ENCODE results near the gene LDLRAD1. TPM values are rescaled to one million over a fixed set of nuclear protein-coding genes. Genes with fewer than 3 reads are reported as not detected.
"Not testable (repeated sequence)": the region's sequence is repeated elsewhere in the genome, so short reads cannot be mapped to it uniquely, and the experiment has no call there.

Gene LDLRAD1
- total RNA-seq, 1 experiment from 2014 or later: not detected

- Mint-ChIP-seq H3K4me3 (no peak overlapping the region), H3K27ac (no peak overlapping the region), H3K36me3 (ENCODE audit: insufficient read depth in 1 of 3, low read depth in 3 of 3) (no peaks in the 10 kb centered on the region; a peak in 1 of 7 replicates), H3K27me3 (ENCODE audit: low read depth) (peaks cover 9% of the 10 kb centered on the region), H3K9me3 (peaks cover 8 to 11% of the 10 kb centered on the region in 2 experiments; a peak in 4 of 5 replicates), H3K4me1 (no peaks in the 10 kb centered on the region)
- H3T11ph ChIP-seq (ENCODE audit: low read length): no peak overlapping the region
- H3K79me1 ChIP-seq (ENCODE audit: insufficient read depth, low read depth, low read length, poor library complexity, severe bottlenecking): no peaks in the 10 kb centered on the region
- no peak overlapping the region for H2AFZ ChIP-seq (ENCODE audit: low read length)
- no peaks in the 10 kb centered on the region for H3K23me2 ChIP-seq (ENCODE audit: insufficient read length, low read depth, low read length, poor library complexity, severe bottlenecking)
- H4K91ac ChIP-seq (ENCODE audit: insufficient read length, low read depth, low read length): no peak overlapping the region
- H4K8ac ChIP-seq (replicated peaks; ENCODE audit: insufficient read length, low read depth, low read length): no peak overlapping the region
- no peaks in the 10 kb centered on the region for H4K20me1 ChIP-seq (ENCODE audit: control insufficient read depth, insufficient read depth, insufficient read length)
- H3K23ac ChIP-seq (ENCODE audit: insufficient read length, low read depth, low read length): no peak overlapping the region
- H3K14ac ChIP-seq (ENCODE audit: insufficient read depth, low read length): no peak overlapping the region
- no peak overlapping the region for H4K5ac ChIP-seq (ENCODE audit: insufficient read length, low read depth, low read length)
- no CpG with 5 or more reads among the region's 27 CpGs for WGBS (ENCODE audit: extremely low coverage, insufficient read length, low lambda C conversion rate)
- no peak overlapping the region for H2BK12ac ChIP-seq (ENCODE audit: insufficient read length, low read depth, low read length)
- H3K27me3 ChIP-seq (ENCODE audit: insufficient read depth, low read length): no peaks in the 10 kb centered on the region
- H3K4ac ChIP-seq (ENCODE audit: low read depth, low read length): no peak overlapping the region
- H3K9ac ChIP-seq (ENCODE audit: extremely low read depth, insufficient read length, low read length): no peak overlapping the region
- H3K4me2 ChIP-seq (ENCODE audit: insufficient read depth, insufficient read length, low read length): no peak overlapping the region
- no peak overlapping the region for H2BK20ac ChIP-seq (ENCODE audit: low read depth, low read length, poor library complexity, severe bottlenecking)
- no peak for DNase-seq
- no peak overlapping the region for H2AK5ac ChIP-seq (ENCODE audit: insufficient read length, low read length)
- no peaks in the 10 kb centered on the region for H3K79me2 ChIP-seq (ENCODE audit: insufficient read depth, low read length)
- H3K56ac ChIP-seq (ENCODE audit: insufficient read length, low read depth, low read length): no peak overlapping the region
- H2BK120ac ChIP-seq (ENCODE audit: low read depth, low read length, poor library complexity, severe bottlenecking): no peak overlapping the region
- H3K18ac ChIP-seq (ENCODE audit: insufficient read length, low read depth, low read length): no peak overlapping the region
- no peaks in the 10 kb centered on the region for H3K9me3 ChIP-seq (ENCODE audit: control insufficient read depth, low read depth, low read length)
- no peak overlapping the region for H2BK5ac ChIP-seq (ENCODE audit: insufficient read length, low read length)
- TF ChIP-seq, protein P1, sequence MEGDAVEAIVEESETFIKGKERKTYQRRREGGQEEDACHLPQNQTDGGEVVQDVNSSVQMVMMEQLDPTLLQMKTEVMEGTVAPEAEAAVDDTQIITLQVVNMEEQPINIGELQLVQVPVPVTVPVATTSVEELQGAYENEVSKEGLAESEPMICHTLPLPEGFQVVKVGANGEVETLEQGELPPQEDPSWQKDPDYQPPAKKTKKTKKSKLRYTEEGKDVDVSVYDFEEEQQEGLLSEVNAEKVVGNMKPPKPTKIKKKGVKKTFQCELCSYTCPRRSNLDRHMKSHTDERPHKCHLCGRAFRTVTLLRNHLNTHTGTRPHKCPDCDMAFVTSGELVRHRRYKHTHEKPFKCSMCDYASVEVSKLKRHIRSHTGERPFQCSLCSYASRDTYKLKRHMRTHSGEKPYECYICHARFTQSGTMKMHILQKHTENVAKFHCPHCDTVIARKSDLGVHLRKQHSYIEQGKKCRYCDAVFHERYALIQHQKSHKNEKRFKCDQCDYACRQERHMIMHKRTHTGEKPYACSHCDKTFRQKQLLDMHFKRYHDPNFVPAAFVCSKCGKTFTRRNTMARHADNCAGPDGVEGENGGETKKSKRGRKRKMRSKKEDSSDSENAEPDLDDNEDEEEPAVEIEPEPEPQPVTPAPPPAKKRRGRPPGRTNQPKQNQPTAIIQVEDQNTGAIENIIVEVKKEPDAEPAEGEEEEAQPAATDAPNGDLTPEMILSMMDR (conservative IDR thresholded peaks at IDR 0.05): no peak
- H3K27ac ChIP-seq (ENCODE audit: insufficient read length, low read depth, low read length): no peak overlapping the region
- no peak overlapping the region for H2BK15ac ChIP-seq (ENCODE audit: low read depth, low read length)
- no peaks in the 10 kb centered on the region for H3K4me1 ChIP-seq (ENCODE audit: insufficient read depth, low read length)
Measured at GRCh38 chr1:54004481-54005049, 13.4 kb downstream of the LDLRAD1 start.

DNA sequence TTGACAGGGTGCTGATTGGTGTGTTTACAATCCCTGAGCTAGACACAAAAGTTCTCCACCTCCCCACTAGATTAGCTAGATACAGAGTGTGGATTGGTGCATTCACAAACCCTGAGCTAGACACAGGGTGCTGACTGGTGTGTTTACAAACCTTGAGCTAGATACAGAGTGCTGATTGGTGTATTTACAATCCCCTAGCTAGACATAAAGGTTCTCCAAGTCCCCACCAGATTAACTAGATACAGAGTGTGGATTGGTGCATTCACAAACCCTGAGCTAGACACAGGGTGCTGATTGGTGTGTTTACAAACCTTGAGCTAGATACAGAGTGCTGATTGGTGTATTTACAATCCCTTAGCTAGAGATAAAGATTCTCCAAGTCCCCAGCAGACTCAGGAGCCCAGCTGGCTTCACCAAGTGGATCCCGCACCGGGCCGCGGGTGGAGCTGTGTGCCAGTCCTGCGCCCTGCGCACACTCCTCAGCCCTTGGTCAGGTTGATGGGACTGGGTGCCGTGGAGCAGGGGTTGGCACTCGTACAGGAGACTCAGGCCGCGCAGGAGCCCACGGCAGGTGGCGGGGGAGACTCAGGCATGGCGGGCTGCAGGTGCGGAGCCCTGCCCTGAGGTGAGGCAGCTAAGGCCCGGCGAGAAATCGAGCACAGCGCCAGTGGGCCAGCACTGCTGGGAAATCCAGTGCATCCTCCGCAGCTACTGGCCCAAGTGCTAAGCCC lies 14.1 kb downstream of the LDLRAD1 start:
- H3K36me3 Mint-ChIP-seq (ENCODE audit: insufficient read depth in 1 of 3, low read depth in 3 of 3); H3K4me1 Mint-ChIP-seq: not testable (repeated sequence)
- WGBS (ENCODE audit: extremely low coverage, insufficient read length, low lambda C conversion rate): no CpG with 5 or more reads among the region's 19 CpGs

More for the DNA sequence above, 14.1 kb downstream of the LDLRAD1 start:
- H4K20me1 ChIP-seq (ENCODE audit: control insufficient read depth, insufficient read depth, insufficient read length); H3K79me1 ChIP-seq (ENCODE audit: insufficient read depth, low read depth, low read length, poor library complexity, severe bottlenecking); H2BK12ac ChIP-seq (ENCODE audit: insufficient read length, low read depth, low read length); H3K4me3 Mint-ChIP-seq; H2BK20ac ChIP-seq (ENCODE audit: low read depth, low read length, poor library complexity, severe bottlenecking); H3K23me2 ChIP-seq (ENCODE audit: insufficient read length, low read depth, low read length, poor library complexity, severe bottlenecking); H4K8ac ChIP-seq (replicated peaks; ENCODE audit: insufficient read length, low read depth, low read length); H2AFZ ChIP-seq (ENCODE audit: low read length); H3K4me1 ChIP-seq (ENCODE audit: insufficient read depth, low read length); H3K27me3 Mint-ChIP-seq (ENCODE audit: low read depth); H3K9me3 ChIP-seq (ENCODE audit: control insufficient read depth, low read depth, low read length); H3K27me3 ChIP-seq (ENCODE audit: insufficient read depth, low read length); H2BK5ac ChIP-seq (ENCODE audit: insufficient read length, low read length); H3K56ac ChIP-seq (ENCODE audit: insufficient read length, low read depth, low read length); H3K4ac ChIP-seq (ENCODE audit: low read depth, low read length); H3K79me2 ChIP-seq (ENCODE audit: insufficient read depth, low read length); H3K23ac ChIP-seq (ENCODE audit: insufficient read length, low read depth, low read length); H3K9ac ChIP-seq (ENCODE audit: extremely low read depth, insufficient read length, low read length); H3T11ph ChIP-seq (ENCODE audit: low read length); H4K5ac ChIP-seq (ENCODE audit: insufficient read length, low read depth, low read length); H3K27ac ChIP-seq (ENCODE audit: insufficient read length, low read depth, low read length); H3K18ac ChIP-seq (ENCODE audit: insufficient read length, low read depth, low read length); H3K27ac Mint-ChIP-seq; DNase-seq; H2AK5ac ChIP-seq (ENCODE audit: insufficient read length, low read length); H4K91ac ChIP-seq (ENCODE audit: insufficient read length, low read depth, low read length); H2BK15ac ChIP-seq (ENCODE audit: low read depth, low read length); H3K14ac ChIP-seq (ENCODE audit: insufficient read depth, low read length); H2BK120ac ChIP-seq (ENCODE audit: low read depth, low read length, poor library complexity, severe bottlenecking); H3K4me2 ChIP-seq (ENCODE audit: insufficient read depth, insufficient read length, low read length): not testable (repeated sequence)
- H3K9me3 Mint-ChIP-seq: peaks cover 8 to 11% of the 10 kb centered on the region in 2 experiments; a peak in 4 of 5 replicates

Measured in H9 (cell line).